Body of pancreas (tissue), 4 donors: Measurements from ENCODE around the gene SOX12. TPM values are rescaled to one million over a fixed set of nuclear protein-coding genes. Genes with fewer than 3 reads are reported as not detected.

Source experiments
- ATAC-seq: fragments of 150-250 bp; one replicate; pipeline ENCODE4 v1.9.1; 2016
- DNase-seq, 4 donors: peaks; one replicate each; pipeline ENCODE4 v3.0.0-alpha.2; 2019
- H3K27ac ChIP-seq, 4 donors: fragments of 200-600 bp; sonication (generic); 1 replicate in 3 of 4; 2 replicates in 1 of 4; pipeline versions ENCODE4 v1.5.1 to v1.6.1; 2016 to 2019; ENCODE audit warnings: mild to moderate bottlenecking in 1 of 4, mixed read lengths in 1 of 4, moderate library complexity in 1 of 4
- H3K27me3 ChIP-seq, 2 donors: fragments of 200-600 bp; sonication (generic); one replicate each; pipeline ENCODE4 v1.6.0; 2016; ENCODE audit warnings: mild to moderate bottlenecking in 1 of 2
- H3K36me3 ChIP-seq, 2 donors: fragments of 200-600 bp; sonication (generic); replicated peaks in 1 of 2; 2 replicates each; pipeline ENCODE4 v1.5.1; 2016; ENCODE audit warnings: low read depth in 2 of 2; ENCODE audit not compliant: insufficient read depth in 1 of 2
- H3K4me1 ChIP-seq: fragments of 200-600 bp; sonication (generic); one replicate; pipeline ENCODE4 v1.6.0; 2016
- H3K4me3 ChIP-seq, 2 donors: fragments of 200-600 bp; sonication (generic); 1 replicate in 1 of 2; 2 replicates in 1 of 2; pipeline ENCODE4 v1.5.1; 2016 to 2019
- H3K9me3 ChIP-seq, 3 donors: fragments of 200-600 bp; sonication (generic); 1 replicate in 2 of 3; 2 replicates in 1 of 3; pipeline ENCODE4 v1.5.1; 2016
- CTCF ChIP-seq, 7 experiments: fragments of 450-650 bp in 4 of 7; fragments of 200-600 bp in 3 of 7; sonication (generic) in 3 of 7; IDR thresholded peaks; one replicate each; pipeline ENCODE4 v1.5.1; 2016 to 2019; ENCODE audit warnings: antibody characterized with exemption in 7 of 7
- POLR2A ChIP-seq, 3 donors: fragments of 450-650 bp; IDR thresholded peaks; one replicate each; pipeline ENCODE4 v1.6.1; 2016; ENCODE audit warnings: antibody characterized with exemption in 3 of 3, mild to moderate bottlenecking in 2 of 3
- WGBS, 2 donors: methylation state at CpG; one replicate each; pipeline ENCODE4 v1.1.5; 2017; 5-methylcytosine and 5-hydroxymethylcytosine counted together
- intact Hi-C: fragments of 100-400 bp; cut with DNase I; formaldehyde crosslinking; loops from one replicate; pipeline ENCODE4 v1.15.1; 2023
- total RNA-seq, 2 donors: library from RNA; depleted of rRNA; stranded (reverse); fragments of >200 nt; gene quantifications; one replicate each; pipeline ENCODE4 v1.1.0, GENCODE V29; 2016

SOX12 gene
- total RNA-seq, 2 donors from 2014 or later: 6.2 to 17.1 TPM

DNA sequence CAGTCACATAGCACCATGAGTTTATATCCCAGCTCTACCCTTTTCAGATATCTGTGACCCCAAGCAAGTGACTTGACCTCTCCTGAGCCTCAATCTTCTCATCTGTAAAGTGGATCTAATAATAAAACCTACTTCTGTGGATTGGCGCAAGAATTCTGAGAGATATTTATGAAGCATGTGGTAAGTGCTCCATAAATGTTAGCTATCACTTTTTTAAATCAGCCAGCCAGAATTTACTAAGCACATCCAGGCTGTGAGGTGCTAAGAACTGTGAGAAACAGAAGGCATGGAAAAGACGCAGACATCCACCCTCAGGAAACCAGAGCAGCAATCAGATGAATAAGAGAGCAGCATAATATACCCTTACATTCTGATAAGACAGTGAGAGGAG is 35.7 kb upstream of the SOX12 start:
- Histone ChIP-seq H3K4me3 (peak overlapping the region; percentile 33 to 74), H3K36me3 (no peaks in the 10 kb centered on the region), H3K27ac (peak overlapping the region in 3 of 4 donors; percentile 73 to 80 (median 80)), H3K9me3 (no peaks in the 10 kb centered on the region), H3K4me1 (peaks cover 14% of the 10 kb centered on the region), H3K27me3 (no peaks in the 10 kb centered on the region)
- intact Hi-C loops: no loop called here
- WGBS, 2 donors: 23 to 41% methylated on average over 2 of the region's 2 CpGs
- no peak for TF ChIP-seq POLR2A (IDR thresholded peaks at IDR 0.05)
- TF ChIP-seq CTCF (IDR thresholded peaks at IDR 0.05): no peak
- ATAC-seq: no peak
- no peak for DNase-seq

GRCh38 chr20:290084-290831 is 35.1 kb upstream of the SOX12 start, which contains the start of gene C20orf96:
Gene C20orf96 (minus strand): TSS chr20:290750. CDS start chr20:290610, 140 bp downstream.
- no peaks in the 10 kb centered on the region for H3K9me3 ChIP-seq
- ATAC-seq: peak; percentile 99
- peak within 1 kb of the TSS; percentile 65 to 80 (median 76) for H3K27ac ChIP-seq
- H3K36me3 ChIP-seq: no peaks in the 10 kb centered on the region
- peak; percentile 94 for DNase-seq
- TF ChIP-seq POLR2A (IDR thresholded peaks at IDR 0.05) (peak in 2 of 3 donors; percentile 5 to 7), CTCF (IDR thresholded peaks at IDR 0.05) (peak in 5 of 7 experiments; percentile 37 to 58 (median 50))
- 0% methylated on average over 43 of the region's 43 CpGs for WGBS, 2 donors
- peak within 1 kb of the TSS; percentile 33 to 74 for H3K4me3 ChIP-seq
- peaks cover 14% of the 10 kb centered on the region for H3K4me1 ChIP-seq
- no peaks in the 10 kb centered on the region for H3K27me3 ChIP-seq
- intact Hi-C loops: no loop called here

DNA sequence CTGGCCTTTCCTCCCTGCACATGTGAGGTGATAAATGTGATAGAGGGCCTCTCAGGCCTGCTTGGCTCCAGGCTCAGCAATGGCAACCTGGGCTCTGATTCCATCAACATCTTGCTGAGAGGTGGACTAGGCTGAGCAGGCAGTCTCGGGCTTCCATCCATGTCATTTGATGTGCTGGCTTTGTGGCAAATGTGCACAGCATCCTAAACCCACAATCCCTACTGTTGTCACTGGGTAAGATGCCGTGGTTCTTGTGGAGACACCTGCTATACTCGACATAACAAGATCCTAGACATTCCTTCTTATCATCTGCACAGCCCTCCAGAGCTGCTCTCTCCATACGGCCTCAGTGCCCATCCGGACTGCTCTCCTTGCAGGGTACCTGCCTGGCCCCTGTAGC is 30.8 kb upstream of the SOX12 start:
- peaks cover 20% of the 10 kb centered on the region for H3K4me1 ChIP-seq
- no peak overlapping the region for H3K4me3 ChIP-seq
- H3K27me3 ChIP-seq: no peaks in the 10 kb centered on the region
- DNase-seq (no peak), ATAC-seq (no peak)
- TF ChIP-seq POLR2A (IDR thresholded peaks at IDR 0.05): no peak
- no peak overlapping the region for H3K27ac ChIP-seq
- 74 to 81% methylated on average over 5 of the region's 5 CpGs for WGBS, 2 donors
- H3K9me3 ChIP-seq: no peaks in the 10 kb centered on the region
- intact Hi-C loops: no loop called here
- H3K36me3 ChIP-seq: no peaks in the 10 kb centered on the region

GRCh38 chr20:295804-296203 is 29.5 kb upstream of the SOX12 start:
- 81 to 85% methylated on average over 4 of the region's 4 CpGs for WGBS, 2 donors
- no peak for TF ChIP-seq CTCF (IDR thresholded peaks at IDR 0.05)
- TF ChIP-seq POLR2A (IDR thresholded peaks at IDR 0.05): no peak
- no peak for DNase-seq
- Histone ChIP-seq H3K4me1 (peaks cover 26% of the 10 kb centered on the region), H3K4me3 (no peak overlapping the region), H3K27ac (no peak overlapping the region), H3K36me3 (no peaks in the 10 kb centered on the region), H3K27me3 (no peaks in the 10 kb centered on the region), H3K9me3 (no peaks in the 10 kb centered on the region)
- no peak for ATAC-seq
- intact Hi-C loops: no loop called here

DNA sequence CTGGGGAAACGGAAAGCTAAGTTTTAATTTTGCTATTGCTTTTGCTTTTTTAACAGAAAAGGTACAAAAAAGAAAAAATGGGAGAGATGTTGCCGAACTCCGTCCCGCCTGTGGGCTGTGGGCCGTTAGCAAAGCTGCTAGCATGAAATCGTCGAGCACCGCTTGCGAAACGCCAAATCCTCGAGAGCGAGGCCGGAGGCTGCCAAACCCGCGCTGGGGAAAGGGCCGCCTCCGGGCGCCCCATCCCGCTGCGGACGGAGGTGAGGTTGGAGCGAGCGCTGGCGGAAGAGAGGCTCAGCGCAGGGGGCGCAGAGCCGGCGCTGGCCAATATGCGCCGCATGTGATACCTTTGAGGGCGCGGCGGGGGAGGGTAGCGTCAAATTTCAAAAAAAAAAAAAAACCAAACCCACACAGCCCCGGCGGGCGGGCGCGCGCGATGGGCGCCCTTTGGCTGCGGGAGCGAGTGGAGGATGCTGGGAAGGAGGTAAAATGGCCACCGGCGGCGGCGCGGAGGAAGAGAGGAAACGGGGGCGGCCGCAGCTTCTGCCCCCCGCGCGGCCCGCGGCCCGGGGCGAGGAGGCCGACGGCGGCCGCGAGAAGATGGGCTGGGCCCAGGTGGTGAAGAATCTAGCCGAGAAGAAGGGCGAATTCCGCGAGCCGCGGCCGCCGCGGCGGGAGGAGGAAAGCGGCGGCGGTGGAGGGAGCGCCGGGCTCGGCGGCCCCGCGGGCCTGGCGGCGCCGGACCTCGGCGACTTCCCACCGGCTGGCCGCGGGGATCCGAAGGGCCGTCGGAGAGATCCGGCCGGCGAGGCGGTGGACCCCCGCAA is 28.0 kb upstream of the SOX12 start, which contains the start of gene ZCCHC3:
Gene ZCCHC3 (plus strand): TSS at position 473 of the 827 bp plus-strand sequence. CDS start 17 bp downstream, at position 490.
- DNase-seq (peak; percentile 84 to 91 (median 90)), ATAC-seq (peak; percentile 90)
- Histone ChIP-seq H3K36me3 (no peaks in the 10 kb centered on the region), H3K27ac (peak within 1 kb of the TSS; percentile 86 to 97 (median 94)), H3K9me3 (no peaks in the 10 kb centered on the region), H3K27me3 (no peaks in the 10 kb centered on the region), H3K4me1 (peaks cover 28% of the 10 kb centered on the region), H3K4me3 (peak within 1 kb of the TSS; percentile 59 to 63)
- intact Hi-C loops: no loop called here
- 0 to 1% methylated on average over 46 to 83 of the region's 99 CpGs for WGBS, 2 donors
- TF ChIP-seq POLR2A (IDR thresholded peaks at IDR 0.05) (peak; percentile 64 to 70 (median 65)), CTCF (IDR thresholded peaks at IDR 0.05) (peak in 4 of 7 experiments; percentile 13 to 43 (median 28))
